HCT116 (cell line): Measurements from ENCODE around the gene PRMT1. TPM values are rescaled to one million over a fixed set of nuclear protein-coding genes. Genes with fewer than 3 reads are reported as not detected.

ENCODE experiments used
- ATAC-seq: fragments of 200-7000 bp; cut with Tn5 transposase; 2 replicates; pipeline ENCODE4 v1.9.1; 2020; ENCODE audit warnings: mild to moderate bottlenecking, moderate library complexity
- BruUV-seq: library from RNA; stranded (reverse); fragments of 400-500 nt; replicated peaks from 2 replicates; lab custom pipeline; 2021; lab: Mats Ljungman, UMichigan
- CTCF ChIA-PET: fragments of 300-600 bp; sonication (Branson Sonifier 250); formaldehyde crosslinking; loops from one replicate; lab custom pipeline; 2021; ENCODE audit warnings: antibody characterized with exemption; lab: Charles Lee
- POLR2A ChIA-PET: fragments of 300-600, 350-600 bp; sonication (Branson Sonifier 250); formaldehyde crosslinking; loops from one replicate; lab custom pipeline; 2021; ENCODE audit warnings: antibody characterized with exemption; lab: Charles Lee
- RAD21 ChIA-PET, 2 experiments: fragments of 300-600 bp; sonication (Branson Sonifier 250); formaldehyde crosslinking; loops; one replicate each; lab custom pipeline; 2023; ENCODE audit warnings: low total read pairs in 2 of 2; ENCODE audit not compliant: uncharacterized antibody in 2 of 2, unreplicated experiment in 2 of 2, low non-redundant PET in 1 of 2; lab: Charles Lee
- DNase-seq: peaks from one replicate; pipeline ENCODE4 v3.0.0-alpha.2; 2010; ENCODE audit warnings: low read depth, low spot score
- H2AFZ ChIP-seq: fragments of 200-600 bp; shearing (Covaris generic), sonication (generic); 2 replicates; pipeline ENCODE4 v1.6.1; 2017; ENCODE audit warnings: low read depth, mixed run types, mixed read lengths, antibody characterized with exemption, low read length; ENCODE audit not compliant: poor library complexity, severe bottlenecking
- H3K27ac ChIP-seq: 2 replicates; pipeline ENCODE4 v1.5.1; 2012; ENCODE audit warnings: low read depth, low read length
- H3K27me3 ChIP-seq: fragments of 200-600 bp; sonication (generic); 2 replicates; pipeline ENCODE4 v1.6.1; 2016; ENCODE audit warnings: mixed run types, low read length, mixed read lengths; ENCODE audit not compliant: insufficient read depth
- H3K36me3 ChIP-seq, 2 experiments: fragments of 200-500 bp in 1 of 2; fragments of 200-600 bp in 1 of 2; sonication (Bioruptor generic) in 1 of 2; sonication (generic) in 1 of 2; 2 replicates each; pipeline versions ENCODE4 v1.5.1 to v1.6.1; 2014 to 2016; ENCODE audit warnings: low read length in 2 of 2, inconsistent platforms in 1 of 2, mixed read lengths in 1 of 2, mixed run types in 1 of 2; ENCODE audit not compliant: insufficient read depth in 2 of 2, control insufficient read depth in 1 of 2
- H3K4me1 ChIP-seq, 2 experiments: fragments of 200-600 bp in 1 of 2; sonication (generic) in 1 of 2; 2 replicates each; pipeline versions ENCODE4 v1.5.1 to v1.6.1; 2012 to 2017; ENCODE audit warnings: low read length in 2 of 2, inconsistent platforms in 1 of 2, mild to moderate bottlenecking in 1 of 2, mixed read lengths in 1 of 2, mixed run types in 1 of 2, moderate library complexity in 1 of 2; ENCODE audit not compliant: insufficient read depth in 2 of 2, control insufficient read depth in 1 of 2
- H3K4me2 ChIP-seq: fragments of 200-600 bp; sonication (generic); 2 replicates; pipeline ENCODE4 v1.6.1; 2017; ENCODE audit warnings: mixed run types, low read length, mixed read lengths
- H3K4me3 ChIP-seq, 2 experiments: fragments of 200-600 bp in 1 of 2; sonication (generic) in 1 of 2; replicated peaks in 1 of 2; 2 replicates each; pipeline ENCODE4 v1.5.1; 2011 to 2016; ENCODE audit warnings: low read length in 2 of 2, control low read depth in 1 of 2, low read depth in 1 of 2, mild to moderate bottlenecking in 1 of 2, mixed read lengths in 1 of 2, mixed run types in 1 of 2
- H3K79me2 ChIP-seq: fragments of 200-600 bp; sonication (generic); 2 replicates; pipeline ENCODE4 v1.6.1; 2017; ENCODE audit warnings: mild to moderate bottlenecking, mixed run types, low read length, moderate library complexity, mixed read lengths; ENCODE audit not compliant: insufficient read depth
- H3K9ac ChIP-seq: fragments of 200-600 bp; sonication (generic); 2 replicates; pipeline ENCODE4 v1.6.1; 2016; ENCODE audit warnings: low read length, mixed read lengths
- H3K9me2 ChIP-seq: fragments of 200-600 bp; sonication (generic), shearing (Covaris generic); 2 replicates; pipeline ENCODE4 v1.6.1; 2017; ENCODE audit warnings: mixed run types, mild to moderate bottlenecking, moderate library complexity; ENCODE audit not compliant: insufficient read depth
- H3K9me3 ChIP-seq, 2 experiments: fragments of 200-500 bp in 1 of 2; fragments of 200-600 bp in 1 of 2; sonication (Bioruptor generic) in 1 of 2; sonication (generic) in 1 of 2; 2 replicates each; pipeline ENCODE4 v1.6.1; 2014 to 2017; ENCODE audit warnings: low read length in 2 of 2, mixed read lengths in 2 of 2, inconsistent platforms in 1 of 2, low read depth in 1 of 2, mild to moderate bottlenecking in 1 of 2, mixed run types in 1 of 2, moderate library complexity in 1 of 2; ENCODE audit not compliant: control insufficient read depth in 1 of 2, insufficient read depth in 1 of 2
- H4K20me1 ChIP-seq: fragments of 200-600 bp; sonication (generic), shearing (Covaris generic); 2 replicates; pipeline ENCODE4 v1.6.1; 2017; ENCODE audit warnings: mixed run types, mild to moderate bottlenecking, moderate library complexity; ENCODE audit not compliant: insufficient read depth
- CBX3 ChIP-seq: IDR thresholded peaks from 2 replicates; pipeline ENCODE4 v1.6.1; 2012; ENCODE audit warnings: low read depth
- CEBPB ChIP-seq: IDR thresholded peaks from 2 replicates; pipeline ENCODE4 v1.6.1; 2012; ENCODE audit warnings: low read depth
- EGR1 ChIP-seq: IDR thresholded peaks from 2 replicates; pipeline ENCODE4 v1.6.1; 2012; ENCODE audit warnings: low read depth
- ELF1 ChIP-seq: IDR thresholded peaks from 2 replicates; pipeline ENCODE4 v1.6.1; 2012; ENCODE audit warnings: low read depth, borderline replicate concordance
- EZH2 ChIP-seq: fragments of 200-600 bp; sonication (generic); IDR thresholded peaks from 2 replicates; pipeline ENCODE4 v1.6.1; 2017; ENCODE audit warnings: antibody characterized with exemption, mixed run types
- EZH2phosphoT487 ChIP-seq: fragments of 200-600 bp; IDR thresholded peaks from 2 replicates; pipeline ENCODE4 v1.6.1; 2018; ENCODE audit warnings: antibody characterized with exemption, borderline replicate concordance
- FOSL1 ChIP-seq: IDR thresholded peaks from 2 replicates; pipeline ENCODE4 v1.6.1; 2012; ENCODE audit warnings: low read depth
- MAX ChIP-seq: IDR thresholded peaks from 2 replicates; pipeline ENCODE4 v1.6.1; 2012
- POLR2A ChIP-seq: IDR thresholded peaks from 2 replicates; pipeline ENCODE4 v1.7.0; 2011; ENCODE audit warnings: borderline replicate concordance; ENCODE audit not compliant: insufficient read depth, insufficient read length; ENCODE audit errors: extremely low read depth
- POLR2AphosphoS5 ChIP-seq: IDR thresholded peaks from 2 replicates; pipeline ENCODE4 v1.6.1; 2011; ENCODE audit warnings: mild to moderate bottlenecking, low read depth, low read length, moderate library complexity
- RAD21 ChIP-seq: IDR thresholded peaks from 2 replicates; pipeline ENCODE4 v1.6.1; 2012; ENCODE audit warnings: low read depth, mild to moderate bottlenecking
- SIN3A ChIP-seq: IDR thresholded peaks from 2 replicates; pipeline ENCODE4 v1.6.1; 2012; ENCODE audit warnings: low read depth
- SRF ChIP-seq: IDR thresholded peaks from 2 replicates; pipeline ENCODE4 v1.6.1; 2012; ENCODE audit warnings: low read depth
- TCF7L2 ChIP-seq: IDR thresholded peaks from 2 replicates; pipeline ENCODE4 v1.7.0; 2011; ENCODE audit warnings: borderline replicate concordance, inconsistent platforms; ENCODE audit not compliant: insufficient read depth, insufficient read length; ENCODE audit errors: extremely low read depth
- YY1 ChIP-seq: IDR thresholded peaks from 2 replicates; pipeline ENCODE4 v1.6.1; 2011; ENCODE audit warnings: low read length, low read depth, moderate library complexity, mild to moderate bottlenecking; ENCODE audit not compliant: insufficient replicate concordance; ENCODE audit errors: extremely low read depth
- ZBTB33 ChIP-seq: IDR thresholded peaks from 2 replicates; pipeline ENCODE4 v1.6.1; 2011; ENCODE audit warnings: mild to moderate bottlenecking, low read length, moderate library complexity; ENCODE audit not compliant: insufficient replicate concordance; ENCODE audit errors: extremely low read depth
- ZFX ChIP-seq: fragments of 450-650 bp; IDR thresholded peaks from 2 replicates; pipeline ENCODE4 v1.6.1; 2017
- ZNF274 ChIP-seq: fragments of 200-500 bp; sonication (Bioruptor generic); IDR thresholded peaks from 2 replicates; pipeline ENCODE4 v1.6.1; 2014; ENCODE audit warnings: mild to moderate bottlenecking, low read depth, low read length, inconsistent platforms
- intact Hi-C: fragments of 100-400 bp; cut with micrococcal nuclease; formaldehyde crosslinking; loops from 2 replicates; pipeline ENCODE4 v1.10.0; 2022
- total RNA-seq: library from RNA; stranded (reverse); gene quantifications from one replicate; pipeline ENCODE4 v1.2.1, GENCODE V29; 2021; ENCODE audit not compliant: unreplicated experiment
- TF ChIP-seq, protein P1 (sequence below), 3 experiments: fragments of 200-600 bp in 1 of 3; sonication (generic) in 1 of 3; IDR thresholded peaks in 2 of 3; conservative IDR thresholded peaks in 1 of 3; 2 replicates each; pipeline ENCODE4 v1.5.1; 2012 to 2017; ENCODE audit warnings: low read depth in 2 of 3, low read length in 2 of 3, antibody characterized with exemption in 1 of 3, borderline replicate concordance in 1 of 3, control low read depth in 1 of 3, mild to moderate bottlenecking in 1 of 3, mixed read lengths in 1 of 3, mixed run types in 1 of 3, moderate library complexity in 1 of 3; ENCODE audit not compliant: insufficient read depth in 1 of 3

PRMT1 gene
- total RNA-seq, 1 experiment from 2014 or later: 428 TPM

DNA sequence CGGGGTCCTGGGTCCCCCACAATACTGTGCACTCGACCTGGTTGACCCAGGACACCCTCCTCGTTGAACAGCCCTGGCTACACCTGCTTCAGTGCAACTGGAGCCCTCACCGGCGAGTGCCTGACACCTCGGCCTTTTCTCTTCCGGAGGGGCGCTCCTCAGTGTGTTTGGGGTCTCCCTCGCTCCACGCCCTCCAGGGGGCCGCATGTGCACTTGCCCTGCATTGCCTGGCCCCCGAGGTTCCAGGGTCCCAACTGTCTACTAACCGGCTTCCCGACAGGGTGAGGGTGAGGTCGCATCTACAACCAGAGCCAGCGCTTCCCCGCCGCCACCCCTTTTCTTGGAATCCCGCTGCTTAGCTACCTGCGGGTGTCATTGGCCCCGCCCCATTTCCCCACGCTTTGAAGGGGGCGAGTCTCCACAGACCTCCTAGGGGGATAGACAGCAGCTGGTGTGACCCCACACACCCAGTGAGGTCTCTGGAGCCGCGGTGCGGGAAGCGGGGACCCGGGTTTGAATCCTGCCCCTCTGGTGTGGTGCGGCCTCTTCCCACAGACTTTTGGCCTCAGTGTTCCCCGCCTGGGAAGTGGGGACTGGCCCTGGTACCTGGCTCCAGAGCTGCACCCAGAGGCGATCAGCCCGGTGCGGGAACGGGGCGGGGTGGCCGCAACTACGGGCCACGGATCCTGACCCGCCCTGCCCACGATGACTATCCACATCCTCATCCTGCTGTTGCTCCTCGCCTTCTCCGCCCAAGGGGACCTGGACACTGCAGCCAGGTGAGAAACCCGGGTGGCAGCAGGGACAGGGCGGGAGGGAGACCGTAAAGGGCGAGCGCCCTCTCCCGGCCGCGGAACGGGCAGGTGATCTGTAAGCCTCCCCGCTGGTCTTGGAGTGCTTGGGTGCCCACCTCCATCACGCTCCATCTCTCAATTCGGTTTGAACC lies 12.3 kb downstream of the PRMT1 start, which contains the start of gene ADM5:
Gene ADM5, plus strand, starts transcription at position 462 of the 946 bp plus-strand sequence. Its CDS starts 244 bp downstream, at position 706.
- TF ChIP-seq MAX (no peak), POLR2A (no peak), EGR1 (no peak), SIN3A (no peak; the same call in 1 of the 2 replicates), SRF (no peak), RAD21 (peak; percentile 29; the same call in 1 of the 2 replicates), CEBPB (no peak), CBX3 (no peak), ZNF274 (no peak), ZBTB33 (no peak), ZFX (no peak), TCF7L2 (no peak), POLR2AphosphoS5 (peak; percentile 12; the same call in 1 of the 2 replicates), ELF1 (no peak), FOSL1 (no peak), EZH2 (no peak), YY1 (no peak), EZH2phosphoT487 (no peak)
- TF ChIP-seq, protein P1, sequence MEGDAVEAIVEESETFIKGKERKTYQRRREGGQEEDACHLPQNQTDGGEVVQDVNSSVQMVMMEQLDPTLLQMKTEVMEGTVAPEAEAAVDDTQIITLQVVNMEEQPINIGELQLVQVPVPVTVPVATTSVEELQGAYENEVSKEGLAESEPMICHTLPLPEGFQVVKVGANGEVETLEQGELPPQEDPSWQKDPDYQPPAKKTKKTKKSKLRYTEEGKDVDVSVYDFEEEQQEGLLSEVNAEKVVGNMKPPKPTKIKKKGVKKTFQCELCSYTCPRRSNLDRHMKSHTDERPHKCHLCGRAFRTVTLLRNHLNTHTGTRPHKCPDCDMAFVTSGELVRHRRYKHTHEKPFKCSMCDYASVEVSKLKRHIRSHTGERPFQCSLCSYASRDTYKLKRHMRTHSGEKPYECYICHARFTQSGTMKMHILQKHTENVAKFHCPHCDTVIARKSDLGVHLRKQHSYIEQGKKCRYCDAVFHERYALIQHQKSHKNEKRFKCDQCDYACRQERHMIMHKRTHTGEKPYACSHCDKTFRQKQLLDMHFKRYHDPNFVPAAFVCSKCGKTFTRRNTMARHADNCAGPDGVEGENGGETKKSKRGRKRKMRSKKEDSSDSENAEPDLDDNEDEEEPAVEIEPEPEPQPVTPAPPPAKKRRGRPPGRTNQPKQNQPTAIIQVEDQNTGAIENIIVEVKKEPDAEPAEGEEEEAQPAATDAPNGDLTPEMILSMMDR (IDR thresholded peaks at IDR 0.05 in 2 of 3, conservative IDR thresholded peaks at IDR 0.05 in 1 of 3; ENCODE audit: borderline replicate concordance in 1 of 3, insufficient read depth in 1 of 3, low read depth in 2 of 3, low read length in 2 of 3): peak; percentile 15 to 56 (median 44); a peak in 4 of 6 replicates
- TF ChIP-seq, all 23 proteins: peak for 3
- Histone ChIP-seq H3K27me3 (no peaks in the 10 kb centered on the region), H3K79me2 (peaks cover 17% of the 10 kb centered on the region; the same call in 1 of the 2 replicates), H3K9me3 (no peaks in the 10 kb centered on the region), H3K9me2 (no peaks in the 10 kb centered on the region), H2AFZ (no peak within 1 kb of the TSS), H3K27ac (peak within 1 kb of the TSS; percentile 36; the same call in 1 of the 2 replicates), H3K4me3 (peak within 1 kb of the TSS; percentile 28 to 58), H3K9ac (peak within 1 kb of the TSS; percentile 59), H4K20me1 (peaks cover 4% of the 10 kb centered on the region; the same call in 1 of the 2 replicates), H3K36me3 (peaks cover 23 to 27% of the 10 kb centered on the region in 2 experiments), H3K4me1 (peaks cover 0 to 26% of the 10 kb centered on the region in 2 experiments; a peak in 2 of 4 replicates), H3K4me2 (peak within 1 kb of the TSS; percentile 80)
- ChIA-PET CTCF (no interaction called here), RAD21 (interaction anchor here in 1 of 2 experiments (0.5 kb wide), 1 partner anchor 53 kb away, joined by 5 read pairs; no protein-coding TSS in a partner anchor), POLR2A (no interaction called here)
- no peak for DNase-seq
- ATAC-seq: peak; percentile 62
- intact Hi-C loops: no loop called here
- BruUV-seq: no TSS peak
